HepG2 (cell line): ENCODE measurements around the gene KTI12. TPM values are rescaled to one million over a fixed set of nuclear protein-coding genes. Genes with fewer than 3 reads are reported as not detected.

Experiments used
- CHCHD3 ChIP-seq: sonication (generic); formaldehyde crosslinking; IDR thresholded peaks from 2 replicates; pipeline ENCODE4 v1.8.0; 2022; ENCODE audit warnings: mild to moderate bottlenecking, missing genetic modification reagents, moderate library complexity
- FOXP1 ChIP-seq, 2 experiments: fragments of 450-650 bp in 1 of 2; IDR thresholded peaks; 2 replicates each; pipeline ENCODE4 v1.6.1; 2017 to 2018; ENCODE audit warnings: antibody characterized with exemption in 1 of 2
- GTF2F1 ChIP-seq: fragments of 150-350 bp; IDR thresholded peaks from 2 replicates; pipeline ENCODE4 v1.6.1; 2014; ENCODE audit warnings: low read length
- HCFC1 ChIP-seq: fragments of 150-350 bp; IDR thresholded peaks from 2 replicates; pipeline ENCODE4 v1.6.1; 2014; ENCODE audit warnings: low read depth, low read length
- IRF9 ChIP-seq: sonication (generic); formaldehyde crosslinking; IDR thresholded peaks from 2 replicates; pipeline ENCODE4 v1.8.0; 2022; ENCODE audit warnings: missing genetic modification reagents, mild to moderate bottlenecking, borderline replicate concordance
- JUNB ChIP-seq: sonication (generic); formaldehyde crosslinking; IDR thresholded peaks from 2 replicates; pipeline ENCODE4 v1.8.0; 2022; ENCODE audit warnings: missing genetic modification reagents, mild to moderate bottlenecking, borderline replicate concordance
- KLF6 ChIP-seq: IDR thresholded peaks from 2 replicates; pipeline ENCODE4 v1.8.0; 2016; ENCODE audit warnings: missing biosample characterization, missing genetic modification reagents
- MXI1 ChIP-seq: IDR thresholded peaks from 3 replicates; pipeline ENCODE4 v1.6.1; 2012; ENCODE audit warnings: low read depth, low read length, inconsistent platforms, borderline replicate concordance
- NCOA5 ChIP-seq: sonication (generic); formaldehyde crosslinking; IDR thresholded peaks from 2 replicates; pipeline ENCODE4 v1.4.0; 2020; ENCODE audit warnings: missing genetic modification reagents
- PLRG1 ChIP-seq: fragments of 450-650 bp; conservative IDR thresholded peaks from 2 replicates; pipeline ENCODE4 v1.6.1; 2016
- PREB ChIP-seq: sonication (generic); formaldehyde crosslinking; IDR thresholded peaks from 2 replicates; pipeline ENCODE4 v1.4.0; 2020; ENCODE audit warnings: missing genetic modification reagents
- PRMT3 ChIP-seq: sonication (generic); formaldehyde crosslinking; IDR thresholded peaks from 2 replicates; pipeline ENCODE4 v1.8.1; 2022; ENCODE audit warnings: low read depth, mild to moderate bottlenecking, moderate library complexity, missing genetic modification reagents, borderline replicate concordance
- STAT6 ChIP-seq: sonication (generic); formaldehyde crosslinking; IDR thresholded peaks from 2 replicates; pipeline ENCODE4 v1.4.0; 2020; ENCODE audit warnings: missing genetic modification reagents, mild to moderate bottlenecking, borderline replicate concordance
- THAP8 ChIP-seq: sonication (generic); formaldehyde crosslinking; IDR thresholded peaks from 2 replicates; pipeline ENCODE4 v1.5.1; 2020; ENCODE audit warnings: missing genetic modification reagents, mild to moderate bottlenecking, borderline replicate concordance
- ZBTB3 ChIP-seq: sonication (generic); formaldehyde crosslinking; IDR thresholded peaks from 2 replicates; pipeline ENCODE4 v1.4.0; 2020; ENCODE audit warnings: low read depth, mild to moderate bottlenecking, moderate library complexity, missing genetic modification reagents, borderline replicate concordance
- ZBTB46 ChIP-seq: sonication (generic); formaldehyde crosslinking; IDR thresholded peaks from 2 replicates; pipeline ENCODE4 v1.4.0; 2020; ENCODE audit warnings: mild to moderate bottlenecking, missing genetic modification reagents, borderline replicate concordance
- ZFP1 ChIP-seq: IDR thresholded peaks from 2 replicates; pipeline ENCODE4 v1.6.1; 2016
- ZFP37 ChIP-seq: sonication (generic); formaldehyde crosslinking; IDR thresholded peaks from 2 replicates; pipeline ENCODE4 v1.4.0; 2020; ENCODE audit warnings: missing genetic modification reagents, borderline replicate concordance
- ZNF101 ChIP-seq: sonication (generic); formaldehyde crosslinking; IDR thresholded peaks from 2 replicates; pipeline ENCODE4 v1.4.0; 2020; ENCODE audit warnings: mild to moderate bottlenecking, low read depth, missing genetic modification reagents, borderline replicate concordance
- ZNF354B ChIP-seq: sonication (generic); formaldehyde crosslinking; IDR thresholded peaks from 2 replicates; pipeline ENCODE4 v1.8.0; 2022; ENCODE audit warnings: mild to moderate bottlenecking, missing genetic modification reagents
- ZNF572 ChIP-seq: sonication (generic); formaldehyde crosslinking; IDR thresholded peaks from 2 replicates; pipeline ENCODE4 v1.5.1; 2020; ENCODE audit warnings: mild to moderate bottlenecking, missing genetic modification reagents
- polyA plus RNA-seq, 8 experiments: library from polyadenylated mRNA; depleted of rRNA in 3 of 8; stranded (reverse) in 7 of 8; unstranded in 1 of 8; fragments of >200 nt; fragmentation: Illumina TruSeq in 4 of 8; extraction: Trizol in 4 of 8; gene quantifications; 2 replicates each; pipeline versions ENCODE4 v1.2.1 to v1.2.3, GENCODE V29; 2011 to 2016; ENCODE audit warnings: low read depth in 4 of 8, missing spikeins in 1 of 8, mixed read lengths in 1 of 8; ENCODE audit not compliant: insufficient read depth in 1 of 8
- total RNA-seq, 5 experiments: library from RNA; depleted of rRNA; stranded (reverse); fragments of >200 nt; fragmentation: Illumina TruSeq; extraction: Trizol; gene quantifications; 2 replicates each; pipeline ENCODE4 v1.2.3, GENCODE V29; 2016; ENCODE audit warnings: low read depth in 1 of 5

The KTI12 gene
- total and polyA plus RNA-seq, 2 of the 13 experiments (the other 11 are each of a cell fraction or from before 2014, with no cell fraction given): 7.4 to 10.2 TPM

GRCh38 chr1:52033190-52034049, at the start of gene KTI12 (continued):
- peak; percentile 46; the same call in 1 of the 2 replicates for TF ChIP-seq PRMT3 (CRISPR knock-in tag)
- no peak for TF ChIP-seq PLRG1
- no peak for TF ChIP-seq ZNF101 (CRISPR knock-in tag)
- TF ChIP-seq ZFP1 (CRISPR knock-in tag): no peak
- no peak for TF ChIP-seq NCOA5 (CRISPR knock-in tag)
- peak; percentile 83; the same call in 1 of the 2 replicates for TF ChIP-seq ZBTB46 (CRISPR knock-in tag)
- TF ChIP-seq PREB: no peak
- TF ChIP-seq GTF2F1: no peak
- TF ChIP-seq FOXP1 (IDR thresholded peaks at IDR 0.05): no peak
- TF ChIP-seq FOXP1 (CRISPR knock-in tag; IDR thresholded peaks at IDR 0.05): no peak
- no peak for TF ChIP-seq CHCHD3
- TF ChIP-seq IRF9: peak; percentile 78; the same call in 1 of the 2 replicates
- TF ChIP-seq STAT6 (CRISPR knock-in tag): no peak
- peak; percentile 47; the same call in 1 of the 2 replicates for TF ChIP-seq HCFC1
- TF ChIP-seq ZNF354B (CRISPR knock-in tag): peak; percentile 46; the same call in 1 of the 2 replicates
- peak; percentile 80; the same call in 1 of the 2 replicates for TF ChIP-seq KLF6 (CRISPR knock-in tag)
- no peak for TF ChIP-seq ZBTB3 (CRISPR knock-in tag)
- 0 out of 2 replicates have a peak, but pooled peaks have one; percentile 77 for TF ChIP-seq THAP8 (CRISPR knock-in tag)
- TF ChIP-seq JUNB (CRISPR knock-in tag): no peak
- TF ChIP-seq MXI1: peak; percentile 86; the same call in 1 of the 3 replicates
- peak; percentile 45; the same call in 1 of the 2 replicates for TF ChIP-seq ZNF572 (CRISPR knock-in tag)
- no peak for TF ChIP-seq ZFP37
